Parathyroid adenoma (tissue), 2 donors: Measurements from ENCODE around the gene SLC4A9.

Experiments
- H2AFZ ChIP-seq: fragments of 300-600 bp; sonication (generic); one replicate; pipeline ENCODE4 v1.7.0; 2017; ENCODE audit warnings: antibody characterized with exemption, mild to moderate bottlenecking
- H3K27ac ChIP-seq: fragments of 300-600 bp; sonication (generic); one replicate; pipeline ENCODE4 v1.7.0; 2017
- H3K27me3 ChIP-seq: fragments of 300-600 bp; sonication (generic); one replicate; pipeline ENCODE4 v1.7.0; 2017; ENCODE audit warnings: low read length; ENCODE audit not compliant: control insufficient read depth, insufficient read depth
- H3K36me3 ChIP-seq: fragments of 300-600 bp; sonication (generic); one replicate; pipeline ENCODE4 v1.7.0; 2017; ENCODE audit warnings: low read length; ENCODE audit not compliant: control insufficient read depth, insufficient read depth
- H3K4me1 ChIP-seq: fragments of 300-600 bp; sonication (generic); one replicate; pipeline ENCODE4 v1.7.0; 2017; ENCODE audit warnings: control low read depth
- H3K4me2 ChIP-seq: fragments of 300-600 bp; sonication (generic); one replicate; pipeline ENCODE4 v1.7.0; 2017; ENCODE audit warnings: low read length
- H3K4me3 ChIP-seq: fragments of 300-600 bp; sonication (generic); one replicate; pipeline ENCODE4 v1.7.0; 2017; ENCODE audit warnings: low read depth, low read length
- H3K79me2 ChIP-seq: fragments of 300-600 bp; sonication (generic); one replicate; pipeline ENCODE4 v1.7.0; 2017; ENCODE audit warnings: control low read depth
- H3K9ac ChIP-seq: fragments of 300-600 bp; sonication (generic); one replicate; pipeline ENCODE4 v1.7.0; 2017; ENCODE audit warnings: mild to moderate bottlenecking
- H3K9me3 ChIP-seq: fragments of 300-600 bp; sonication (generic); one replicate; pipeline ENCODE4 v1.7.0; 2017; ENCODE audit warnings: low read length; ENCODE audit not compliant: control insufficient read depth
- TF ChIP-seq, protein P1 (sequence below): fragments of 300-600 bp; sonication (generic); IDR thresholded peaks from one replicate; pipeline ENCODE4 v1.7.0; 2017; ENCODE audit warnings: antibody characterized with exemption, mild to moderate bottlenecking
- donor health status: primary hyperparathyroidism.

SLC4A9 gene

DNA sequence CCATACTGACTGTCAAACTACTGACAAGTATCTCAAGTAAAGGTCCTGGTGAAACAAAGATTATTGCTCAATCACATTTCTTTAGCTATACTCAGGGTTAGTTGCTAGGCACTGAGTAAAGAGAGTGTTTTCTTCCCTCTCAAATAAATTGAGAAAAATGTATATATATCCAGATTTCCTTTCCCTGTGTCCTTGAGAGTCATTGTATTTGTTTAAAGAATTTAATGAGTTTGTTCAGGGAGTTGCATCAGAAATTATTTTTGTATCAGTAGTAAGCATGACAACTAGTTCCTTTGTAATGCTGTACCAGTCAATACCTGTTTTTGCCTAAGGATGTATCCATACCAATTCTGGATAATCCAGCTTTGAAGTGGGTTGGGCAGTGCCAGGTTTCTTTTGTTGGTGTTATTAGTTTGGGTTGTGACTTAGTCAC is 38.4 kb downstream of the SLC4A9 start:
- TF ChIP-seq, protein P1, sequence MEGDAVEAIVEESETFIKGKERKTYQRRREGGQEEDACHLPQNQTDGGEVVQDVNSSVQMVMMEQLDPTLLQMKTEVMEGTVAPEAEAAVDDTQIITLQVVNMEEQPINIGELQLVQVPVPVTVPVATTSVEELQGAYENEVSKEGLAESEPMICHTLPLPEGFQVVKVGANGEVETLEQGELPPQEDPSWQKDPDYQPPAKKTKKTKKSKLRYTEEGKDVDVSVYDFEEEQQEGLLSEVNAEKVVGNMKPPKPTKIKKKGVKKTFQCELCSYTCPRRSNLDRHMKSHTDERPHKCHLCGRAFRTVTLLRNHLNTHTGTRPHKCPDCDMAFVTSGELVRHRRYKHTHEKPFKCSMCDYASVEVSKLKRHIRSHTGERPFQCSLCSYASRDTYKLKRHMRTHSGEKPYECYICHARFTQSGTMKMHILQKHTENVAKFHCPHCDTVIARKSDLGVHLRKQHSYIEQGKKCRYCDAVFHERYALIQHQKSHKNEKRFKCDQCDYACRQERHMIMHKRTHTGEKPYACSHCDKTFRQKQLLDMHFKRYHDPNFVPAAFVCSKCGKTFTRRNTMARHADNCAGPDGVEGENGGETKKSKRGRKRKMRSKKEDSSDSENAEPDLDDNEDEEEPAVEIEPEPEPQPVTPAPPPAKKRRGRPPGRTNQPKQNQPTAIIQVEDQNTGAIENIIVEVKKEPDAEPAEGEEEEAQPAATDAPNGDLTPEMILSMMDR = no peak
- Histone ChIP-seq H2AFZ (no peak overlapping the region), H3K4me2 (no peak overlapping the region), H3K27ac (no peak overlapping the region), H3K79me2 (peaks cover 12% of the 10 kb centered on the region), H3K9me3 (no peaks in the 10 kb centered on the region), H3K27me3 (no peaks in the 10 kb centered on the region), H3K4me3 (no peak overlapping the region), H3K4me1 (no peaks in the 10 kb centered on the region), H3K9ac (no peak overlapping the region), H3K36me3 (no peaks in the 10 kb centered on the region)

DNA sequence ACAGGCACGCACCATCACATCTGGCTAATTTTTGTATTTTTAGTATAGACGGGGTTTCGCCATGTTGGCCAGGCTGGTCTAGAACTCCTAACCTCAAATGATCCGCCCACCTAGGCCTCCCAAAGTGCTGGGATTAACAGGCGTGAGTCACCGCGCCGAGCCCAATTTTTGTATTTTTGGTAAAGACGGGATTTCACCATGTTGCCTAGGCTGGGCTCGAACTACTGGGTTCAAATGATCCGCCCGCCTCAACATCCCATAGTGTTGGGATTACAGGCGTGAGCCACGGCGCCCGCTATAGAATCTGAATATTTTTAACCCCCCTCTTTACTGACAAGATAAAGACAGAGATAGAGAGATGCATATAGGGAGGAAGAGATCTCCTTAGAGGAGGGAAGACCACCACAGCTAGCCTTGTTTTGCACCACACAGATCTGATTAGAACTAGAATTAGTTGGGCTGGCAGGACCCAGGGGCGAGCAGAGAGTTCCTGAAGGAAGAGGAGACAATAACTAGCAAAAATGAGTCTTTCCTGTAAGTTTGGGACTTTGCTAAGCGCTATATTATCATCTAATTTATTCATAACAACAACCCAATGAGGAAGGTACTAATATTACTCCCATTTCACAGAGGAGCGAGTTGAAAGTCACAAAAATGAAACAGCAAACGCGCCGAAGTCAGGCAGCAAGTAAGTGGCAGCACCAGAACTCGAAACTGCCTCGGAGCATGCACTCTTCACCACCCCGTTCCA is 40.2 kb downstream of the SLC4A9 start:
- Histone ChIP-seq H2AFZ (peak overlapping the region; percentile 84), H3K36me3 (no peaks in the 10 kb centered on the region), H3K4me2 (peak overlapping the region; percentile 90), H3K27me3 (no peaks in the 10 kb centered on the region), H3K9ac (peak overlapping the region; percentile 2), H3K27ac (peak overlapping the region; percentile 84), H3K9me3 (no peaks in the 10 kb centered on the region), H3K4me3 (peak overlapping the region; percentile 89), H3K79me2 (peaks cover 23% of the 10 kb centered on the region), H3K4me1 (no peaks in the 10 kb centered on the region)
- TF ChIP-seq, protein P1 = no peak

DNA sequence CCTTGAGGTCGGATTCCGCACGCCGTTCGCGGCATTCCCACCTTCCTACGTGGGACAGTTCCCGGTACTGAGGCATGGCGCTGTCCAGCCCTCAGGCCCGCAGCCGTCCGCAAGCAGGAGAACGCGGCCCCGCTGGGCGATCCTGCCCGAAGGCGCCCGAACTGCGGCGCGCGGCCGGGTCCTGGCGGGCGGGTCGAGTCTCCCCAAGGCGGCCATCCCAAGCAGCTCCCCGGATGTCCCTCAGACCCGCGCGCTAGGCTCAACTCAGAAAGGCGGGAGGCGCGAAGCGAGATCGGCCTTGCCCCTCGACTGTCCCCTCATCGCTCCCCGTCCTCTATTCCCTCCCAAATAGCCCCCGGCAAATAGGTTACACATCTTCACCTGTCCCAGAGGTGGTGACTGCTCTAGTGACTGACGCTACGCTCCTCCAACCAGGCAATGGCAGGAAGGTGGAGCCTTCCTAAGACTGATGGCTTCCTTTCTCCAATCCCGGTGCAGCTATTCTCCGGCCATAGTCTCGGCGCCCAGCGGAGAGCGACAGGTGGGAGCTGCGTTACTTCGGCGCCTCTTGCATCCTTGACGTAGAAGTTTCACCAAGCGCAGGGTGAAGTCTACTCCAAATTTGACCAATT is 40.9 kb downstream of the SLC4A9 start:
- TF ChIP-seq, protein P1 = no peak
- peaks cover 29% of the 10 kb centered on the region for H3K79me2 ChIP-seq
- H3K4me3 ChIP-seq = peak overlapping the region; percentile 89
- H2AFZ ChIP-seq = peak overlapping the region; percentile 84
- peak overlapping the region; percentile 90 for H3K4me2 ChIP-seq
- H3K27me3 ChIP-seq = no peaks in the 10 kb centered on the region
- H3K36me3 ChIP-seq = no peaks in the 10 kb centered on the region
- no peaks in the 10 kb centered on the region for H3K4me1 ChIP-seq
- H3K9me3 ChIP-seq = no peaks in the 10 kb centered on the region
- H3K27ac ChIP-seq = peak overlapping the region; percentile 84
- peak overlapping the region; percentile 2 for H3K9ac ChIP-seq

DNA sequence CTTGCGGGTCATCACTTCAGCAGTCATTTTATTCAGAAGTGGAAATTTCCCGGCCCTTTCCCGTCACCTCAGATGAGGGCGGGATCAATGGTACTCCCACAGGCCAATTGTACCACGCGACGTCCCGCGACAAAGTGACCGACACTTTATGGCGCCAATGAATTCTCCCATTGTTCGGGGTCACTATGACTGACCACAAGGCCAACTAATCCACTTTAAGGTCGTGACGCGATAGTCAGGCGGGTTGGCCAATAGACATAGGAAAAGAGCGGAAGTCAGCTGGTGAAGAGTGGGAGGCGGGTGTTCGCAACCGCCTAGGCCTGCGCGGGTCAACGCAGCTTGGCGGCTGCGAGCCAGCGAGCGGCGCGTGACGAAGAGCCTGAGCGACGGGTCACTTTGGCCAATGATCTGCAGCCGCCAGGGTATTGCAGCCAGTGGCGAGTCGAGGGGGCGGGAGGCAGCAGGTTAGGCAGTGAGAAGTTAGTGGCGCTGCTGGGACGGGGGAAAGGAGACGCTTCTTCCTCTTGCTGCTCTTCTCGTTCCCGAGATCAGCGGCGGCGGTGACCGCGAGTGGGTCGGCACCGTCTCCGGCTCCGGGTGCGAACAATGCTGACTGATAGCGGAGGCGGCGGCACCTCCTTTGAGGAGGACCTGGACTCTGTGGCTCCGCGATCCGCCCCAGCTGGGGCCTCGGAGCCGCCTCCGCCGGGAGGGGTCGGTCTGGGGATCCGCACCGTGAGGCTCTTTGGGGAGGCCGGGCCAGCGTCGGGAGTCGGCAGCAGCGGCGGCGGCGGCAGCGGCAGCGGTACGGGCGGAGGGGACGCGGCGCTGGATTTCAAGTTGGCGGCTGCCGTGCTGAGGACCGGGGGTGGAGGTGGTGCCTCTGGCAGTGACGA is 41.6 kb downstream of the SLC4A9 start, which contains the start of gene ANKHD1:
Gene ANKHD1, plus strand, starts transcription at position 472 of the 896 bp plus-strand sequence. Its CDS starts 135 bp downstream, at position 607.
- TF ChIP-seq, protein P1 = no peak
- Histone ChIP-seq H3K4me3 (peak within 1 kb of the TSS; percentile 89), H3K9ac (peak within 1 kb of the TSS; percentile 71), H3K79me2 (peaks cover 37% of the 10 kb centered on the region), H3K27ac (peak within 1 kb of the TSS; percentile 87), H3K36me3 (no peaks in the 10 kb centered on the region), H2AFZ (peak within 1 kb of the TSS; percentile 88), H3K4me1 (no peaks in the 10 kb centered on the region), H3K4me2 (peak within 1 kb of the TSS; percentile 93), H3K27me3 (no peaks in the 10 kb centered on the region), H3K9me3 (no peaks in the 10 kb centered on the region)
